SK-MEL-5 (cell line): Measurements from ENCODE around the gene CFAP52. TPM values are rescaled to one million over a fixed set of nuclear protein-coding genes. Genes with fewer than 3 reads are reported as not detected.

Source experiments
- DNase-seq: peaks from one replicate; pipeline ENCODE4 v3.0.0-alpha.2; 2016; ENCODE audit warnings: low read depth, low spot score
- in situ Hi-C: cut with HindIII; loops from 2 replicates; pipeline ENCODE4 v1.10.0; 2016; ENCODE audit warnings: low sequenced_read_pairs, high pct_unique_total_duplicates, low pct_unique_long_range_greater_than_20kb
- total RNA-seq: library from RNA; depleted of rRNA; stranded (reverse); fragments of >200 nt; shearing (Covaris generic); gene quantifications from 2 replicates; pipeline ENCODE4 v1.2.3, GENCODE V29; 2014; rRNA removed

Gene CFAP52
- total RNA-seq, 1 experiment from 2014 or later = not detected

DNA sequence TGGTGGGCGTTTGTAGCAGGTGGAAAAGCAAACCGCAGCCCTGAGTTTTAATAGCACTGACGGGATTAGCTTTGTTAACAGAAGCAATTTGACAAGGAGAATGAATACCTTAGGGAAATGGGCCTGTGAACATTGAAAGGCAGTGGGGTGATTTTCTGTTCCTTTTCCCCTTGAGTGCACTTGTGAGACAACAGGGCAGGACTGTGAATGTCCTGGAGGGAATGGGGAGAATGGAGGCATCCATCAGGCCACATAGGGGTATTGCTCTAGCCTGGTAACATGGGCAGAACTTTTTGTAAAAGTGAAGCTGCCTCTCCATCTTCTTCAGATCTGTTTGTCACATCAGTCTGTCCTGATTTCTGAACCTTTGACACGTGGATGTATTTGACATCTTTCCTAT is 95.1 kb downstream of the CFAP52 start:
- no peak for DNase-seq
- in situ Hi-C loops = no loop called here

DNA sequence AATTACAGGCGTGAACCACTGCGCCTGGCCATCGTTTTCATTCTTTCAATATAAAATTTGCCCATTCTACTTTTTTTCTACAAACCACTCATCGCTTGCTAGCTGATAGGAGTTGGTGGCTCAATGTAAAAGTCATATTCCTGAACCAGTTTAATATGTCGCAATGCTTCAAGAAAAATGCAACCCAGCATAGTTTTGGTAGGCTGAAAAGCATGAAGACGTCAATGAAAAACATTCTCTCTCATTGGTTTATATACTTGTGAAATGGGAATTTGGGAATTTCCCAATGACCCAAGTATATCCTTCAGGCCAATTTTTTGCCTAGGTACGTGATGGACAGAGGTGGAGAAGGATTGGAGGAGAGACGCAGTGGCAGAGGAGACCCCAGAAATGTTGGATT is 95.8 kb downstream of the CFAP52 start:
- in situ Hi-C loops = no loop called here
- DNase-seq = no peak

DNA sequence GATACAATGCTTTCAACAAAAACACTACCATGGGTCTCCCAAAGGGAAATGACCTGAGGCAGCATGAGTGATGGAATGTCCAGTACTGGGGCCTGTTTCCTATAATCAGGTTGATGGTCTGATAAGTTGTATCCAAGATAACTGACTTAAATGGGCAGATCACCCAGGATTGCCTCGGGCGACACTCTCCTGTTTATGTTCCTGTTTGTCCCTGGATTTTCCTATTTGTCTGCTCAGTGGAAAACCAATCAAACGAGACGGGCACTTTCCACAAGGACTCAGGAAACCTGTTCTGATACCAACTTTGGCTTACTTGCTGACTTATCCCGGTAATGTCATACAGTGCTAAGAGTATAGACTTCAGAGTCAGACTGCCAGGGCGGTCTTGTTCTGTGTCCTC is 96.2 kb downstream of the CFAP52 start:
- no peak for DNase-seq
- in situ Hi-C loops = no loop called here

DNA sequence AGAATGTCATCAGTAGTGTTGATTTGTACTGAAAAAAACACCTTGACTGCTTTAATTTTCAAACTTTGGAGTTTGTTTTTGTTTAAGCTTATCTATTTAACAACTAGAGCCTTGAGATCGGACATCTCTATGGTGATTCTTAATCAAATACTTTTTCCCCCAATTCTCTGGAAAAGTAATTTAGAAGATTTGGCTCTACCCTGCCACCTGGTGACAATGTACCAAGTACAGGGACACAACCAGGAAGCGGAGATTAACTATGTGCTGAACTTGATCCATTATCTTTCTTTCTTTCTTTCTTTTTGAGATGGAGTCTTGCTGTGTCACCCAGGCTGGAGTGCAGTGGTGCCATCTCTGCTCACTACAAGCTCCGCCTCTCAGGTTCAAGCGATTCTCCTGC is 99.6 kb downstream of the CFAP52 start:
- in situ Hi-C loops = no loop called here
- peak; percentile 44 for DNase-seq

DNA sequence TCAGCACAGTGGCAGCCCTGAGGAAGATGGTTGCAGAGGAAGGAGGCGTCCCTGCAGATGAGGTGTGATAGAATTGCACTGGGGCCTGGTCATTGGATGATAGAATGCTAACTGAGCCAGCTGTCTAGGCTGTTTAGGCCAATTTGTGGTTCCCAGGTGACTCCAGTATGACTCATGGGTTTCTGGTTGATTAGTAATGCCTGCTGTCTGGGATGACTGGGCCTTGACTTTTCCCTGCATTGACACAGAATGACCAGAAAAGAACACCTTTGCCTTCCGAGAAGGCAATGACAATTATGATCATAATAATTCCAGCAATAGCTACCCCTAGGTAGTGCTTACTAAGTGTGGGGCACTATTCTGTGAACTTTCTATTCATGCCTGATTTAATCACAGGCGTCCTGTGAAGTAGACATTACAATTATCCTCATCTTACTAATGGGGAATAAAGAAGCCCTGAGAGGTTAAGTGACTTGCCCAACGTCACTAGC is 100.4 kb downstream of the CFAP52 start:
- no peak for DNase-seq
- in situ Hi-C loops = no loop called here

- in situ Hi-C loops = no loop called here
These were observed 101.0 kb downstream of the CFAP52 start for GRCh38 chr17:9677411-9677810.

DNA sequence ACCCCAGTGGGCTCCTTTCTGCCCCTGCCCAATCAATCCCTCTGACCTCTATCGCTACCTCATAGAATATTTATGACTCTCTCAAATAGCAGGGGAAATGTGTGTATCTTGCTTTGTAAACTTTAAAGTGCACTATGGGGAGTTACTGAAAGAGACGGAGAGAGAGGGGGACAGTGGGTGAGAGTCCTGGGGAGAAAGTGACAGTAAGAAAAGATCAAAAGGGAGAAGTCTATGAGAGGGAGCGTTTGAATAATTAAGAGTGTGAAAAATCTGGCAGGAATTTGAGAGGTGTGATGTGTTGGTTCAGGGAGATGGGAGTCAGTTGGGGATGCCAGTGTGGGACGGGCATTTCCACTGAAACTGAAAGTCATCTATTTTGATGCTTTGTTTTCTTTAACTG is 101.5 kb downstream of the CFAP52 start:
- DNase-seq = no peak
- in situ Hi-C loops = no loop called here

More at GRCh38 chr17:9677411-9677810, 101.0 kb downstream of the CFAP52 start:
- DNase-seq = no peak

DNA sequence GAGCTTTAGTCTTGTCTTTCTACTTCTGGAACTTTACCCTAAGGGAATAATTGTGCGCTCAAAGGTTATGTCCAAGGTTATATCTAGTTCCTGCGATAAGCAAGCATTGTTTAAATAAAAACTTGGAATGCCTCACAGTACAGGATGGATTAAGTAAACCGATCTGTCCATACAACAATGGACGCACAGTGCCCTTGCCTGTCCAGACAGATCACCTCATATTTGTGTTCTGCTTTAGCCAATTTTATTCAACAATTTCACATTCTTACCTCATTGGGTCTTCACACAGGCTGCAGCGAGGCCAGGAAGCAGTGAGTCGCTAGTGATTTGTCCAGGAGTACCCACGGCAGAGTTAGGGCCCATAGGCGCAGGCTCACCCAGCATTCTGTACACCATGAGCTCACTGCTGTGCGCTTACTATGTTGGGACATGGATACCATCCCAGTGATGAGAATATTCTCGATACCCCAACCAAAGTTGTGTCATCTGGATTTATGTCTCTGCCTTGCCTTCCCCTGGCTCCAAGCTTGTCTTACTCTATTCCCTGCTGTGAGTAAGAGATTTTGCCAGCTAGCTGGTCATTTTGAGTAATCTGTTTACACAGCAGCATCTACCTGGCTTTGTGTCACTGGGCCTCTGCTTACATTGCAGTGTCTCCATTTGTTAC is 108.6 kb downstream of the CFAP52 start:
- in situ Hi-C loops = no loop called here
- no peak for DNase-seq

Other genes with a start within 250 kb of the CFAP52 start
- gene STX8, start 822 bp upstream of the CFAP52 start, total RNA-seq = 128 and 138 TPM in 2 replicates
- gene USP43, start 68.9 kb downstream of the CFAP52 start, total RNA-seq = 0.29 and 0.63 TPM in 2 replicates
- gene DHRS7C, start 214.9 kb downstream of the CFAP52 start, total RNA-seq = not detected in 2 replicates
- gene GSG1L2, start 245.4 kb downstream of the CFAP52 start, total RNA-seq = not detected in 2 replicates
- not detected in 2 replicates for gene GLP2R, start 249.3 kb downstream of the CFAP52 start, total RNA-seq